ENCODE measurements around the gene LUC7L2. TPM values are rescaled to one million over a fixed set of nuclear protein-coding genes. Genes with fewer than 3 reads are reported as not detected.

Gene LUC7L2
- total and polyA plus RNA-seq, 9 of the 15 experiments (the other 6 are each of a cell fraction or from before 2014, with no cell fraction given), result 56.1 to 207 (median 141) TPM

- in situ Hi-C loops (cut with MboI), result no loop called here
- Histone ChIP-seq H4K20me1 (replicated peaks; ENCODE audit: control insufficient read depth, insufficient read depth, low read length) (no peaks in the 10 kb centered on the region), H2AFZ (ENCODE audit: low read depth, low read length) (no peak overlapping the region), H3K9me1 (ENCODE audit: control insufficient read depth, insufficient read depth, low read length) (no peaks in the 10 kb centered on the region), H3K4me2 (ENCODE audit: insufficient read depth, low read length) (no peak overlapping the region), H3K9me3 (replicated peaks; ENCODE audit: control insufficient read depth, insufficient read depth, low read depth, low read length) (no peaks in the 10 kb centered on the region), H3K27ac (ENCODE audit: extremely low read depth, low read depth, low read length) (peak overlapping the region; percentile 26; the same call in 2 of the 3 replicates), H3K79me2 (ENCODE audit: control insufficient read depth, insufficient read depth, low read length) (peaks cover 78% of the 10 kb centered on the region), H3K4me1 (replicated peaks in 1 of 2; ENCODE audit: control insufficient read depth in 2 of 2, insufficient read depth in 2 of 2, low read length in 2 of 2) (peaks cover 0 to 4% of the 10 kb centered on the region in 2 experiments; a peak in 2 of 5 replicates), H3K36me3 (ENCODE audit: control insufficient read depth, insufficient read depth, low read length) (peaks cover 80% of the 10 kb centered on the region), H3K4me3 (no peak overlapping the region), H3K27me3 (ENCODE audit: control insufficient read depth in 2 of 2, insufficient read depth in 2 of 2, low read length in 2 of 2) (no peaks in the 10 kb centered on the region), H3K9ac (ENCODE audit: insufficient read depth in 1 of 2, low read depth in 2 of 2, low read length in 2 of 2) (no peak overlapping the region)
- TF ChIP-seq ZNF24 (IDR thresholded peaks at IDR 0.05), result 0 out of 2 replicates have a peak, but pooled peaks have one; percentile 34
- TF ChIP-seq MAFF (IDR thresholded peaks at IDR 0.05; ENCODE audit: low read length), result peak; percentile 29; the same call in 1 of the 2 replicates
- TF ChIP-seq MAFG (tag; conservative IDR thresholded peaks at IDR 0.05), result peak; percentile 83
- peak; percentile 81 for TF ChIP-seq NFE2 (IDR thresholded peaks at IDR 0.05; ENCODE audit: low read depth)
- TF ChIP-seq REST (IDR thresholded peaks at IDR 0.05; ENCODE audit: borderline replicate concordance), result no peak
- TF ChIP-seq REST (CRISPR knock-in tag; IDR thresholded peaks at IDR 0.05; ENCODE audit: low read depth), result no peak
- TF ChIP-seq C11orf30 (IDR thresholded peaks at IDR 0.05; ENCODE audit: low read depth), result peak; percentile 78
- TF ChIP-seq, protein P1, sequence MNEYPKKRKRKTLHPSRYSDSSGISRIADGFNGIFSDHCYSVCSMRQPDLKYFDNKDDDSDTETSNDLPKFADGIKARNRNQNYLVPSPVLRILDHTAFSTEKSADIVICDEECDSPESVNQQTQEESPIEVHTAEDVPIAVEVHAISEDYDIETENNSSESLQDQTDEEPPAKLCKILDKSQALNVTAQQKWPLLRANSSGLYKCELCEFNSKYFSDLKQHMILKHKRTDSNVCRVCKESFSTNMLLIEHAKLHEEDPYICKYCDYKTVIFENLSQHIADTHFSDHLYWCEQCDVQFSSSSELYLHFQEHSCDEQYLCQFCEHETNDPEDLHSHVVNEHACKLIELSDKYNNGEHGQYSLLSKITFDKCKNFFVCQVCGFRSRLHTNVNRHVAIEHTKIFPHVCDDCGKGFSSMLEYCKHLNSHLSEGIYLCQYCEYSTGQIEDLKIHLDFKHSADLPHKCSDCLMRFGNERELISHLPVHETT (CRISPR knock-in tag; conservative IDR thresholded peaks at IDR 0.05 in 1 of 2, IDR thresholded peaks at IDR 0.05 in 1 of 2), result no peak
- peak; percentile 34; the same call in 1 of the 2 replicates for TF ChIP-seq NFE2L1 (tag; IDR thresholded peaks at IDR 0.05; ENCODE audit: borderline replicate concordance, low read depth)
- peak; percentile 89 for TF ChIP-seq ZNF316 (IDR thresholded peaks at IDR 0.05)
- TF ChIP-seq SRSF3 (IDR thresholded peaks at IDR 0.05; ENCODE audit: insufficient read depth, low read length), result no peak
- TF ChIP-seq ARID1B (IDR thresholded peaks at IDR 0.05), result no peak
- TF ChIP-seq SETDB1 (IDR thresholded peaks at IDR 0.05; ENCODE audit: low read length), result no peak
- 88% methylated on average over 5 of the region's 5 CpGs for WGBS (ENCODE audit: insufficient coverage, low coverage, missing lambda C conversion rate)
- TSS peak; percentile 9 for BruUV-seq (replicated peaks)
- intact Hi-C loops (cut with micrococcal nuclease), result no loop called here
- ATAC-seq (peak; percentile 46), FAIRE-seq (peak; percentile 32), DNase-seq (ENCODE audit: extremely low read depth in 1 of 4, low spot score in 3 of 4) (peak in 1 of 4 experiments; percentile 19)
- ChIA-PET CTCF (ENCODE audit: low intra/inter-chr PET ratio) (no interaction called here), POLR2A (interaction anchor here (1.0 to 1.9 kb wide), 4 partner anchors 11 to 24 kb away, joined by 3 to 7 read pairs (median 4); no protein-coding TSS in a partner anchor)
Observed at GRCh38 chr7:139387594-139387993, 27.9 kb downstream of the LUC7L2 start.
